ENCODE results near the gene APCDD1L. TPM values are rescaled to one million over a fixed set of nuclear protein-coding genes. Genes with fewer than 3 reads are reported as not detected.

APCDD1L gene
- total and polyA plus RNA-seq, 2 of the 8 experiments (the other 6 are each of a cell fraction or from before 2014, with no cell fraction given): 0.83 to 3.1 TPM

- CTCF ChIA-PET (ENCODE audit: partially characterized antibody): interaction anchor here (1.0 to 2.6 kb wide), 7 partner anchors 9 to 197 kb away, joined by 3 to 12 read pairs (median 3); no protein-coding TSS in a partner anchor
- H3K23me2 ChIP-seq (ENCODE audit: low read depth, low read length): no peaks in the 10 kb centered on the region
- H3K27ac ChIP-seq (ENCODE audit: low read depth, low read length): no peak overlapping the region
- TF ChIP-seq BACH1 (IDR thresholded peaks at IDR 0.05; ENCODE audit: low read length): no peak
- no peak for TF ChIP-seq GABPA (IDR thresholded peaks at IDR 0.05; ENCODE audit: borderline replicate concordance, insufficient read depth, low read length)
- no peak for TF ChIP-seq POLR2AphosphoS5 (IDR thresholded peaks at IDR 0.05; ENCODE audit: low read depth, low read length)
- TF ChIP-seq TAF1 (IDR thresholded peaks at IDR 0.05; ENCODE audit: low read depth, low read length): no peak
- no peak for TF ChIP-seq SUZ12 (IDR thresholded peaks at IDR 0.05; ENCODE audit: low read length)
- TF ChIP-seq SP1 (IDR thresholded peaks at IDR 0.05; ENCODE audit: low read depth, low read length): no peak
- TF ChIP-seq CTBP2 (IDR thresholded peaks at IDR 0.05; ENCODE audit: borderline replicate concordance, insufficient read depth, insufficient read length, low read length): no peak
- no peak for TF ChIP-seq POU5F1 (IDR thresholded peaks at IDR 0.05; ENCODE audit: low read depth, low read length)
- no peak for TF ChIP-seq SP2 (IDR thresholded peaks at IDR 0.05; ENCODE audit: low read length)
These were observed 81.4 kb downstream of the APCDD1L start for GRCh38 chr20:58433759-58434158.

More at GRCh38 chr20:58433759-58434158, 81.4 kb downstream of the APCDD1L start:
- H2BK12ac ChIP-seq (ENCODE audit: low read depth, low read length): no peak overlapping the region
- H3K4me2 ChIP-seq (ENCODE audit: insufficient read depth in 1 of 2, low read depth in 2 of 2, low read length in 2 of 2): no peak overlapping the region
- H2AFZ ChIP-seq (ENCODE audit: low read length): no peak overlapping the region
- no peak overlapping the region for H4K91ac ChIP-seq (replicated peaks; ENCODE audit: insufficient read length, low read length)
- H4K8ac ChIP-seq (ENCODE audit: extremely low read depth, insufficient read depth, low read length): no peak overlapping the region
- DNase-seq (ENCODE audit: low read depth in 1 of 2, low spot score in 2 of 2) (no peak), FAIRE-seq (no peak)
- peaks cover 0 to 2% of the 10 kb centered on the region in 2 experiments for H4K20me1 ChIP-seq (replicated peaks in 1 of 2; ENCODE audit: control insufficient read depth in 1 of 2, insufficient read depth in 2 of 2, low read length in 2 of 2)
- H3K9me3 ChIP-seq (ENCODE audit: insufficient read depth in 2 of 2, low read depth in 1 of 2, low read length in 1 of 2): no peaks in the 10 kb centered on the region
- H3K79me2 ChIP-seq (ENCODE audit: control insufficient read depth in 1 of 2, insufficient read depth in 2 of 2, low read length in 2 of 2): peaks cover 13 to 84% of the 10 kb centered on the region in 2 experiments; a peak in 3 of 4 replicates
- no peak overlapping the region for H3K4ac ChIP-seq (replicated peaks; ENCODE audit: insufficient read length, low read depth, low read length)
- POLR2A ChIA-PET (ENCODE audit: partially characterized antibody): interaction anchor here (2.0 kb wide), 1 partner anchor 10 kb away, joined by 8 read pairs; no protein-coding TSS in a partner anchor
- no peak overlapping the region for H3K23ac ChIP-seq (ENCODE audit: insufficient read length)
- H3K4me1 ChIP-seq (replicated peaks in 1 of 4; ENCODE audit: control insufficient read depth in 3 of 4, insufficient read depth in 4 of 4, low read length in 3 of 4): peaks cover 0 to 18% (median 7%) of the 10 kb centered on the region in 4 experiments; a peak in 4 of 7 replicates
- no peak overlapping the region for H3K9ac ChIP-seq (replicated peaks in 1 of 4; ENCODE audit: extremely low read depth in 1 of 4, low read depth in 3 of 4, low read length in 3 of 4)
- no peak overlapping the region for H3K14ac ChIP-seq (ENCODE audit: insufficient read length)
- peaks cover 0 to 3% (median 0%) of the 10 kb centered on the region in 4 experiments; a peak in 1 of 8 replicates for H3K36me3 ChIP-seq (ENCODE audit: control insufficient read depth in 2 of 4, insufficient read depth in 4 of 4, low read length in 3 of 4)
- H2BK120ac ChIP-seq (replicated peaks; ENCODE audit: low read depth, low read length): no peak overlapping the region
- no peak overlapping the region for H4K5ac ChIP-seq (ENCODE audit: insufficient read length, low read depth, low read length)
- H3K56ac ChIP-seq (replicated peaks; ENCODE audit: insufficient read length, low read depth, low read length): no peak overlapping the region
- no peak overlapping the region for H2BK20ac ChIP-seq (ENCODE audit: low read length)
- no peak overlapping the region; the same call in 1 of the 2 replicates for H2AK5ac ChIP-seq (ENCODE audit: low read depth, low read length)
- peaks cover 9% of the 10 kb centered on the region for H3K79me1 ChIP-seq (ENCODE audit: low read depth, low read length)
- H3K27me3 ChIP-seq (replicated peaks in 1 of 4; ENCODE audit: control insufficient read depth in 3 of 4, extremely low read depth in 1 of 4, insufficient read depth in 3 of 4, low read length in 3 of 4): no peaks in the 10 kb centered on the region
- 100% methylated on average over 1 of the region's 1 CpG; no CpG with 5 or more reads in 1 of the 2 experiments for WGBS, 2 experiments (ENCODE audit: extremely low coverage in 1 of 2, insufficient coverage in 1 of 2, insufficient read length in 1 of 2, insufficient replicate concordance in 2 of 2, low coverage in 1 of 2, low lambda C conversion rate in 2 of 2, missing lambda C conversion rate in 1 of 2)
- no peak overlapping the region for H2BK5ac ChIP-seq (ENCODE audit: low read depth, low read length)
- no peak overlapping the region for H2BK15ac ChIP-seq (ENCODE audit: low read length)
- H3K18ac ChIP-seq (ENCODE audit: extremely low read depth, low read length): no peak overlapping the region
- no peak overlapping the region for H3K4me3 ChIP-seq (ENCODE audit: extremely low read depth in 1 of 4, insufficient read depth in 2 of 4, low read depth in 3 of 4, low read length in 4 of 4)
